OCI-LY3 (cell line): ENCODE measurements around the gene EYA2.

Experiments
- H2AFZ ChIP-seq: fragments of 200-600, 300-600 bp; shearing (Covaris generic); 2 replicates; pipeline ENCODE4 v1.6.0; 2014; ENCODE audit warnings: antibody characterized with exemption, low read depth, low read length
- H3K27ac ChIP-seq: fragments of 200-600, 300-600 bp; sonication (generic); 2 replicates; pipeline ENCODE4 v1.5.1; 2014; ENCODE audit warnings: mild to moderate bottlenecking, low read length, moderate library complexity, mixed read lengths
- H3K27me3 ChIP-seq: fragments of 200-600, 300-600 bp; sonication (generic); 2 replicates; pipeline ENCODE4 v1.6.1; 2014; ENCODE audit warnings: low read depth, low read length, mixed read lengths
- H3K36me3 ChIP-seq: fragments of 200-600, 300-600 bp; sonication (generic); replicated peaks from 2 replicates; pipeline ENCODE3; 2014; ENCODE audit warnings: low read depth, low read length, mixed read lengths
- H3K4me1 ChIP-seq: fragments of 300-600, 200-600 bp; sonication (generic); 2 replicates; pipeline ENCODE4 v1.6.1; 2014; ENCODE audit warnings: low read length, mixed read lengths
- H3K4me2 ChIP-seq: fragments of 200-600, 300-600 bp; sonication (generic); 2 replicates; pipeline ENCODE4 v1.6.1; 2014; ENCODE audit warnings: low read length, mixed read lengths
- H3K4me3 ChIP-seq: fragments of 300-600, 200-600 bp; sonication (generic); 2 replicates; pipeline ENCODE4 v1.5.1; 2014; ENCODE audit warnings: antibody characterized with exemption, mild to moderate bottlenecking, low read length, moderate library complexity
- H3K79me2 ChIP-seq: fragments of 300-600, 200-600 bp; shearing (Covaris generic); 2 replicates; pipeline ENCODE4 v1.6.1; 2014; ENCODE audit warnings: mild to moderate bottlenecking, low read length, mixed read lengths
- H3K9ac ChIP-seq: fragments of 300-600, 200-600 bp; shearing (Covaris generic); 2 replicates; pipeline ENCODE4 v1.6.0; 2014; ENCODE audit warnings: mild to moderate bottlenecking, low read length, moderate library complexity
- H3K9me3 ChIP-seq: fragments of 200-600, 300-600 bp; shearing (Covaris generic); 2 replicates; pipeline ENCODE4 v1.6.1; 2014; ENCODE audit warnings: low read length, mixed read lengths; ENCODE audit not compliant: insufficient read depth
- H4K20me1 ChIP-seq: fragments of 200-600, 300-600 bp; sonication (generic); 2 replicates; pipeline ENCODE4 v1.6.1; 2016; ENCODE audit warnings: low read length, mixed read lengths; ENCODE audit not compliant: insufficient read depth
- EZH2phosphoT487 ChIP-seq: fragments of 200-600 bp; shearing (Covaris generic); IDR thresholded peaks from 2 replicates; pipeline ENCODE4 v1.6.1; 2018; ENCODE audit warnings: antibody characterized with exemption, mixed run types, low read depth
- TF ChIP-seq, protein P1 (sequence below): fragments of 200-600, 300-600 bp; sonication (generic); IDR thresholded peaks from 2 replicates; pipeline ENCODE4 v1.5.1; 2014; ENCODE audit warnings: antibody characterized with exemption, low read length, low read depth

The EYA2 gene

DNA sequence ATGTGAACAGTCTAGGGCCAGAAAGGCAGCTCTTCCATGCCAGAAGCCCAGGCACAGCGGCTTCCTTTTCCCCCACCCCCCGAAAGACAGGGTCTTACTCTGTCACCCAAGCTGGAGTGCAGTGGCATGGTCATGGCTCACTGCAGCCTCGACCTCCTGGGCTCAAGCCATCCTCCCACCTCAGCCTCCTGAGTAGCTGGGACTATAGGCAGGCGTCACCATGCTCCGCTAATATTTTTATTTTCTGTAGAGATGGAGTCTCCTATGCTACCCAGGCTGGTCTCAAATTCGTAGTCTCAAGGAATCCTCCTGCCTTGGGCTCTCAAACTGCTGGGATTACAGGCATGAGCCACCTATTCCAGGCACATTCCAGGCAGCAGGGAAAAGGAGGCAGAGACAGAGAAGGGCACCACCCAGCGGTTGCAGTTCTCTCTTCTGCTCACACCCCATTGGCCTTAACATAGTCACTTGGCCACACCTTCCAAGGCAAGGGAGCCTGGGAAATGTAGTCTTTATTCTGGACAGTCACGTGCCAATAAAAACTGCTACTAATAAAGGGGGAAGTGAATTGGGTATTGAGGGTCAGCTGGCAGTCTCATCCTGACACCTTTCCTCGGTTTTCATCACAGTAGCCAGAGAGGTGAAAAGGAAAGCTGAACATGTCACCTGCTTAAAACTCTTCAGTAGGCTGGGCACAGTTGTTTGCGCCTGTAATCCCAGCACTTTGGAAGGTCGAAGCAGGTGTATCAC is 255.9 kb downstream of the EYA2 start:
- Histone ChIP-seq H3K4me1 (no peaks in the 10 kb centered on the region), H3K4me3 (no peak overlapping the region), H4K20me1 (no peaks in the 10 kb centered on the region), H3K9me3 (no peaks in the 10 kb centered on the region), H3K4me2 (no peak overlapping the region), H3K9ac (no peak overlapping the region), H3K36me3 (no peaks in the 10 kb centered on the region), H3K27ac (no peak overlapping the region), H2AFZ (no peak overlapping the region), H3K27me3 (peaks cover 30% of the 10 kb centered on the region), H3K79me2 (no peaks in the 10 kb centered on the region)
- TF ChIP-seq, protein P1, sequence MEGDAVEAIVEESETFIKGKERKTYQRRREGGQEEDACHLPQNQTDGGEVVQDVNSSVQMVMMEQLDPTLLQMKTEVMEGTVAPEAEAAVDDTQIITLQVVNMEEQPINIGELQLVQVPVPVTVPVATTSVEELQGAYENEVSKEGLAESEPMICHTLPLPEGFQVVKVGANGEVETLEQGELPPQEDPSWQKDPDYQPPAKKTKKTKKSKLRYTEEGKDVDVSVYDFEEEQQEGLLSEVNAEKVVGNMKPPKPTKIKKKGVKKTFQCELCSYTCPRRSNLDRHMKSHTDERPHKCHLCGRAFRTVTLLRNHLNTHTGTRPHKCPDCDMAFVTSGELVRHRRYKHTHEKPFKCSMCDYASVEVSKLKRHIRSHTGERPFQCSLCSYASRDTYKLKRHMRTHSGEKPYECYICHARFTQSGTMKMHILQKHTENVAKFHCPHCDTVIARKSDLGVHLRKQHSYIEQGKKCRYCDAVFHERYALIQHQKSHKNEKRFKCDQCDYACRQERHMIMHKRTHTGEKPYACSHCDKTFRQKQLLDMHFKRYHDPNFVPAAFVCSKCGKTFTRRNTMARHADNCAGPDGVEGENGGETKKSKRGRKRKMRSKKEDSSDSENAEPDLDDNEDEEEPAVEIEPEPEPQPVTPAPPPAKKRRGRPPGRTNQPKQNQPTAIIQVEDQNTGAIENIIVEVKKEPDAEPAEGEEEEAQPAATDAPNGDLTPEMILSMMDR, result peak; percentile 75
- TF ChIP-seq EZH2phosphoT487, result no peak

DNA sequence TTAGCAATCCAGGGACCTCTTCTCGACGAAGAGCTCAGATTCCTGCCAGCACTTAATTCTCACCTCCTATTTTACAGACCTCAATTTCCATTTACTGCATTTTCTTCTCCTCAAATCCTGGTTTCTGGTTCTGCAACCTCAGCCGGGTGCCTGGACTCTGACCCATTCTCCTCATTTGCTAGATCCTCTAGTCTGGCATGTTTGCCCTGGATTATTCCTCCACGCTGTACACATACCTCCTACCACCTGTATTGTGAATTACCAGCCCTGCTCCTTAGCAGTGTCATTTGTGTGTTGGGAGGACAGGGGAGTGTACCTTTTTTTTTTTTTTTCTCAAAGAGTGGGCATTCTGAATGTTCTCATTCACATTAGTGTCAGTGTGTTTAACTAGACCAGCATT is 257.4 kb downstream of the EYA2 start:
- Histone ChIP-seq H3K36me3 (no peaks in the 10 kb centered on the region), H2AFZ (no peak overlapping the region), H3K9ac (no peak overlapping the region), H3K79me2 (no peaks in the 10 kb centered on the region), H4K20me1 (no peaks in the 10 kb centered on the region), H3K9me3 (no peaks in the 10 kb centered on the region), H3K4me1 (no peaks in the 10 kb centered on the region), H3K4me2 (no peak overlapping the region), H3K27me3 (peaks cover 29% of the 10 kb centered on the region; the same call in 1 of the 2 replicates), H3K27ac (no peak overlapping the region), H3K4me3 (no peak overlapping the region)
- TF ChIP-seq EZH2phosphoT487, result no peak
- TF ChIP-seq, protein P1, result no peak

- Histone ChIP-seq H3K4me3 (no peak overlapping the region), H3K36me3 (no peaks in the 10 kb centered on the region), H3K9ac (no peak overlapping the region), H3K4me1 (no peaks in the 10 kb centered on the region), H3K79me2 (no peaks in the 10 kb centered on the region), H3K27me3 (peaks cover 32% of the 10 kb centered on the region), H3K9me3 (no peaks in the 10 kb centered on the region), H3K27ac (no peak overlapping the region), H2AFZ (no peak overlapping the region), H4K20me1 (no peaks in the 10 kb centered on the region), H3K4me2 (no peak overlapping the region)
- TF ChIP-seq, protein P1, result no peak
- no peak for TF ChIP-seq EZH2phosphoT487
These were observed 259.4 kb downstream of the EYA2 start for GRCh38 chr20:47154089-47154488.

DNA sequence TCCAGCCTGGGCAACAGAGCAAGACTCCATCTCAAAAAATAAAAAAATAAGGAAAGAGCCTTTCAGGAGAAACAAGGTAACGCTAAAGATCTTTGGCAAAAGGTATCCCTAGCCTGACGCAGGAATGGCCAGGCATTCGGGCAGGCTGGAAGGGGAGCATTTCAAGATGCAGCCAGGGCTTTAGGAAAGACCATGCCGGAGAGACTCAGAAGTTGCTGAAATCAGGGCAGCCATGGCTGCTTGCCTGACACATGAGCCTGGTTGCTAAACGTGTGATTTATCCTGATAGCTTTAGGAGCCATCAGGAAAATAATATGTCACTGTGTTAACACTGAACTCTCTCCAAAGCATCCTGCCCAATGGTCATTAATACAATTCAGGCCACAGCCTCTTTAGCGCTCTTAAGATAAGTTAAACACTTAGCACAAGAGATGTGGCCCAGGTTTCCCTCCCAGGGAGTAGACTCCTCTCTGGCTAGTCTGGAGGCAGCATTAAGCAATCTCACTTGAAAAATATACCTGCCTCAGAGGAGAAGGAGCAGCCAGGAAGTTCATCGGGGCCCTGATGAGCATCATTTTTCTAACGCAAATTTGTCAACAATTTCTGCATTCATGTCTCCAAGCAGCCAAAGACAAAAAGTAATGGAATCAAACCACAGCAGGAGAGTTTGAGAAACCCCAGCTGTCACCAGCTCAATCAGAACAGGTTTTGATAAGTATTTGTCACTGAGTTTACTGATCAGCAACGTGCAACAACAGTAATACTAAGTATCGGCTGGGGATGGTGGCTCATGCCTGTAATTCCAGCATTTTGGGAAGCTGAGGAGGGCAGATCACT is 261.9 kb downstream of the EYA2 start:
- Histone ChIP-seq H3K27me3 (peaks cover 33% of the 10 kb centered on the region), H3K27ac (no peak overlapping the region), H3K36me3 (no peaks in the 10 kb centered on the region), H3K4me1 (no peaks in the 10 kb centered on the region), H3K9ac (no peak overlapping the region), H3K4me2 (no peak overlapping the region), H2AFZ (no peak overlapping the region), H4K20me1 (no peaks in the 10 kb centered on the region), H3K9me3 (no peaks in the 10 kb centered on the region), H3K79me2 (no peaks in the 10 kb centered on the region), H3K4me3 (no peak overlapping the region)
- TF ChIP-seq EZH2phosphoT487, result no peak
- TF ChIP-seq, protein P1, result no peak
